ENCODE results near the gene DEPP1.

DEPP1 gene

DNA sequence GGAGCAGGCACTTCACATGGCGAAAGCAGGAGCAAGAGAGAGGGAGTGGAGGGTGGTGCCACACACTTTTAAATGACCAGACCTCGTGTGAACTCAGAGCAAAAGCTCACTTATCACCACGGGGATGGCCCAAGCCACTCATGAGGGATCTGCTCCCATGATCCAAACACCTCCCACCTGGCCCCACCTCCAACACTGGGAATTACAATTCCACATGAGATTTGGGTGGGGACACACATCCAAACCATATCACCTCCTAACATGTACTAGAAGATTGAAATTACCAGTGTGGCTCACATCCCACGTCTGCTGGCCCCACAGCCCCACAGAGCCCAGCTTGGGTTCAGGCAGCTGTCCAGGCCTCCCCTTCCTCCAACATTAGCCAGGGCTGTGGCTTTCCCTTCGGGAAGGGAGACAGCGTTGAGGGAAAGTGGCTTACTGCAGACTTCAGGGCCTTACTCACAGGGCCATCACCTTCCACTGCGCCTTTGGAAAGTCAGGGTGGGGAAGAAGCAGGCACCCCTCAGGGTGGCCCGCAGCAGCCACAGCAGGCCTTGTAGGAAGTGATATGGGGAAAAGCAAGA lies 7.7 kb downstream of the DEPP1 start:
- TF ChIP-seq, protein P1, sequence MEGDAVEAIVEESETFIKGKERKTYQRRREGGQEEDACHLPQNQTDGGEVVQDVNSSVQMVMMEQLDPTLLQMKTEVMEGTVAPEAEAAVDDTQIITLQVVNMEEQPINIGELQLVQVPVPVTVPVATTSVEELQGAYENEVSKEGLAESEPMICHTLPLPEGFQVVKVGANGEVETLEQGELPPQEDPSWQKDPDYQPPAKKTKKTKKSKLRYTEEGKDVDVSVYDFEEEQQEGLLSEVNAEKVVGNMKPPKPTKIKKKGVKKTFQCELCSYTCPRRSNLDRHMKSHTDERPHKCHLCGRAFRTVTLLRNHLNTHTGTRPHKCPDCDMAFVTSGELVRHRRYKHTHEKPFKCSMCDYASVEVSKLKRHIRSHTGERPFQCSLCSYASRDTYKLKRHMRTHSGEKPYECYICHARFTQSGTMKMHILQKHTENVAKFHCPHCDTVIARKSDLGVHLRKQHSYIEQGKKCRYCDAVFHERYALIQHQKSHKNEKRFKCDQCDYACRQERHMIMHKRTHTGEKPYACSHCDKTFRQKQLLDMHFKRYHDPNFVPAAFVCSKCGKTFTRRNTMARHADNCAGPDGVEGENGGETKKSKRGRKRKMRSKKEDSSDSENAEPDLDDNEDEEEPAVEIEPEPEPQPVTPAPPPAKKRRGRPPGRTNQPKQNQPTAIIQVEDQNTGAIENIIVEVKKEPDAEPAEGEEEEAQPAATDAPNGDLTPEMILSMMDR (IDR thresholded peaks at IDR 0.05; ENCODE audit: insufficient read depth, low read depth, low read length, missing control alignments) = no peak
- DNase-seq (ENCODE audit: low read depth) = no peak
- H3K4me3 ChIP-seq (ENCODE audit: low read depth, low read length) = no peak overlapping the region

DNA sequence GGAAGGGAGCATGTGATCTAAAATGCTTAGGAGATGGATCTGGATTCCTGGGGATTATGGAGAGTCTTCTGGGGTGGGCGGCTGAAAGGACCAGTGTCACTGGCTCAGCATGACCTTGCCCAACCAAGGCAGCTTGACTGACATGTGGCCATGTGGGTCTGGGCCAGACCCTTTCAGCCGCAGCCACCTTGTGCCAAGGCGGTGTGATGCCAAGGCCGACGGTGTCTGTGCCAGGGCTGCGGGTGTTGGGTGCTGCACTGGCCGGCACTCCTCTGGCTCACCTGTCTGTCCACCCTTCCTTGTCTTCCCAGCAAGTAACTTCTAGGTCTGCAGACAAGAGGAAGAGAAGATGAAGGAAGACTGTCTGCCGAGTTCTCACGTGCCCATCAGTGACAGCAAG lies 8.8 kb downstream of the DEPP1 start:
- DNase-seq (ENCODE audit: low read depth) = no peak
- TF ChIP-seq, protein P1 (IDR thresholded peaks at IDR 0.05; ENCODE audit: insufficient read depth, low read depth, low read length, missing control alignments) = no peak
- no peak overlapping the region for H3K4me3 ChIP-seq (ENCODE audit: low read depth, low read length)

DNA sequence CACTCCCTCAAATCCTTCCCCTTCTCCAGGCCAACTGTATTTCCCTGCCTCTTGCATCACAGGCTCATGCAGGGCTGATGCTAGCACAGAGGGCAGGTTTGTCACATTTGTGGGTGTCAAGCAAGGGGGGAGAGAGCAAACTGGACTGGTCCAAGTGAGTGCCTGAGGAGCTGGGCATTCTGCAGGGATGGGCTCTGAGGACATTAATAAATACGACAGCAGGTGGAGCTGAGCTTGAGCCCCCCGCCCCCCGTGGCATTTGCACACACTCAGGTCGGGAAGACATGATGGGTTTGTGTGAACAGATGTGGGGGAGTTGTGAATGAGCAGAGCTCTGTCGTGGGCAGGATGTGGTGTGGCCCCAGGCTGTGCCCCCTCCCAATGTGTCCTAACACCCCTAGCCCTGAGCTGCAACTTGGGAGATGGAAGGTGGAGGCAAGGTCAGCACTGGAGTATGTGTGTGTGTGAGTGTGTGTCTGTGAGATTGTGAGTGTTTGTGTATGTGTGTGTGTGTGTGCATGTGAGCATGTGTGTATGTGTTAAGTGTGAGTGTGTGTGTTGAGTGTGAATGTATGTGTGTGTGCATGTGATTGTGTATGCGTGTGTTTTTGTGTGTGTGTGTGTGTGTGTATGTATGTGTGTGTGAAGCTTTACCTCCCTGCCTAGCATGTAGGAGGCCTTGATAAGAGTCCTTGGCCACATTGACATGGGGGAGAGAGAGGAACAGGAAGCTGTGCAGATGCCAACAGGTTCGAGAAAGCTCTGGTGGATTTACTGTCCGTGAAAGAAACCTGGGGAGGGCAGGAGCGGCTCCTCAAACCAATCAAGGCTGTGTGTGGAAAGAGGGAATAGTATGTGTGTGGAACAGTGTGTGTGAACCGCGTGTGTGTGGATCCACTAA lies 9.9 kb downstream of the DEPP1 start:
- no peak overlapping the region for H3K4me3 ChIP-seq (ENCODE audit: low read depth, low read length)
- DNase-seq (ENCODE audit: low read depth) = no peak
- TF ChIP-seq, protein P1 (IDR thresholded peaks at IDR 0.05; ENCODE audit: insufficient read depth, low read depth, low read length, missing control alignments) = no peak

DNA sequence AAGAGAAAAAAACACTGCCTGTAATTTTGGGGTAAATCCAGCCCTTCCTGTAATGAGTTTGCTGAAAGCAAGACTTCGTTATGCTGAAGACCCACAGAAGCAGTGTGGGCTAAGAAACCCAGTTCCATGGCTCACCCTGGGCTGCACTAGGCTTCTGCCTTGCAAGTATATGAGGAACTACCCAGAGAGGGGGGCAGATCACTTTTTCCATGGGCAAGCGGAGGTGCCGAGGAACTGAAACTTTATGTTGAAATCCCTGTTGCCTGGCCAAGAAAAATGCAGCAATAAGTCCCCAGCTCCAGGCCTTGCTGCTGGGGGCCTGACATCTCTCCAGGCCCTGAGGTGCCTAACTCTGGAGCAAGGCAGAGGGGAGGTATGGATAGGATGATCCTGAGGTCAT lies 10.5 kb downstream of the DEPP1 start:
- H3K4me3 ChIP-seq (ENCODE audit: low read depth, low read length) = no peak overlapping the region
- DNase-seq (ENCODE audit: low read depth) = peak; percentile 40
- TF ChIP-seq, protein P1 (IDR thresholded peaks at IDR 0.05; ENCODE audit: insufficient read depth, low read depth, low read length, missing control alignments) = no peak

DNA sequence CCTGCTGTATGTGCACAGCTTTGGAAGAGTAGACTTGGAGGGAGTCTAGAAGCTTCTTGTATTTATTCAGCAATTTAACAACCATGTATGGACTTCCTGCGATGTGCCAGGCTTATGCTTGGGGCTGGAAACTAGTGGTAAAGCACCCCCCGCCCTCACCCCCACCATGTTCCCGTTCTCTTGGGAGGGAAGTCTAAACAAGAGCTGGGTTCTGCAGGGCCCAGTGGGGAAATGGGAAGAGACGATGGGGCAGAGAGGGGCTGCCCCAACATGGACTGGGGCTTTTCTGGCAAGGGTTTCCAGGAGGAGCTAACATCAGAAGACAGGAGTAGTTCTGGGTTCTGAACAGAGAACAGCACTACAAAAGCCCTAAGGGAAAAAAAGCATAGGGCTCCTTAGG lies 11.0 kb downstream of the DEPP1 start:
- H3K4me3 ChIP-seq (ENCODE audit: low read depth, low read length) = no peak overlapping the region
- no peak for DNase-seq (ENCODE audit: low read depth)
- TF ChIP-seq, protein P1 (IDR thresholded peaks at IDR 0.05; ENCODE audit: insufficient read depth, low read depth, low read length, missing control alignments) = no peak

DNA sequence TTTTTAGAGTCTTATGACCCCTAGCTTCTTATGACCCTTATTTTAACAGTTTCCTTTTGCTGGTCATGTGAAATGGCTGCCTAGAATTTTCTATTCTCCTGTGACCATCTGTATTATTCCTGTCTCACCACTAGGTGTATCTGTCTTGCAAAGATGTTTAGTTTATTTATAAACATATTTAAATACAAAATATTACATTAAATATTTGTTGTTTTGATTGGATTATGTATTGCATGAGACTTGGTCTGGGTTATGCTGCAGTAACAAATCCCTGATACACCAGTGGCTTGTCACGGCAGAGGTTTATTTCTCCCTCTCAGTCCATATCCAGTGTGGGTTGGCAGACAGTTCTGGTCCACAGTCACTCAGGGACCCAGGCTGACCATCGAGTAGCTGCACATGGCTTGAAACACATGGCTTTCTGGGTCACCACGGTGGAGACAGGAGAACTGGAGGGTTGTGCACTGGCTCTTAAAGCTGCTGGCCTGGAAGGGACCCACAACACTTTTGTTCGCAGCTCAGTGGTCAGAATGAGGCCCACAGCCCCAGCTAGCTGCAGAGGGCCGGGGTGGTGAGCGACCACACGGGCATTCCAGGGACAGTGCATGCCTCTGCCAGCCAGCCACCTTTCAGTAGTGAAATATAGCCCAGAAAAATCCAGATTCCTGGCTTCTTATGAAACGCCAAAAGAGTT lies 11.6 kb downstream of the DEPP1 start:
- TF ChIP-seq, protein P1 (IDR thresholded peaks at IDR 0.05; ENCODE audit: insufficient read depth, low read depth, low read length, missing control alignments) = no peak
- H3K4me3 ChIP-seq (ENCODE audit: low read depth, low read length) = no peak overlapping the region
- no peak for DNase-seq (ENCODE audit: low read depth)
